T-cell (primary cell): ENCODE results near the gene GALNT10. TPM values are rescaled to one million over a fixed set of nuclear protein-coding genes. Genes with fewer than 3 reads are reported as not detected.

ENCODE experiments used
- ATAC-seq, 4 experiments: fragments of 200-7000 bp in 3 of 4; fragments of 150-1000 bp in 1 of 4; cut with Tn5 transposase; replicated peaks in 1 of 4; 1 replicate in 3 of 4; 2 replicates in 1 of 4; pipeline ENCODE4 v1.10.0; 2021; ENCODE audit warnings: moderate library complexity in 3 of 4, mild to moderate bottlenecking in 2 of 4, moderate number of reproducible peaks in 1 of 4
- CTCF ChIA-PET, 2 donors: fragments of 300-600 bp; sonication (Branson Sonifier 250); formaldehyde crosslinking; loops; one replicate each; lab custom pipeline; 2022; ENCODE audit warnings: antibody characterized with exemption in 2 of 2; lab: Charles Lee
- POLR2A ChIA-PET, 2 donors: fragments of 300-600 bp; sonication (Branson Sonifier 250); formaldehyde crosslinking; loops; one replicate each; lab custom pipeline; 2022; ENCODE audit warnings: antibody characterized with exemption in 2 of 2; lab: Charles Lee
- DNase-seq, 35 experiments: peaks; one replicate each; pipeline versions ENCODE4 v3.0.0 to v3.0.0-alpha.2; 2013 to 2023
- H3K27ac ChIP-seq: one replicate; pipeline ENCODE4 v1.5.1; 2013; ENCODE audit warnings: low read length
- H3K27me3 ChIP-seq, 2 experiments: replicated peaks in 1 of 2; 1 replicate in 1 of 2; 2 replicates in 1 of 2; pipeline versions ENCODE4 v1.6.1 to v1.7.0; 2013; ENCODE audit warnings: low read length in 1 of 2, mixed read lengths in 1 of 2; ENCODE audit not compliant: control insufficient read depth in 2 of 2, insufficient read depth in 2 of 2; ENCODE audit errors: extremely low read depth in 1 of 2
- H3K36me3 ChIP-seq, 2 donors: 1 replicate in 1 of 2; 2 replicates in 1 of 2; pipeline versions ENCODE4 v1.6.1 to v1.7.0; 2013; ENCODE audit warnings: low read length in 1 of 2; ENCODE audit not compliant: control insufficient read depth in 2 of 2, insufficient read depth in 1 of 2; ENCODE audit errors: extremely low read depth in 1 of 2
- H3K4me1 ChIP-seq, 2 experiments: 1 replicate in 1 of 2; 2 replicates in 1 of 2; pipeline versions ENCODE4 v1.6.1 to v1.7.0; 2013; ENCODE audit warnings: low read length in 2 of 2, mixed read lengths in 1 of 2; ENCODE audit not compliant: insufficient read depth in 2 of 2, control insufficient read depth in 1 of 2; ENCODE audit errors: extremely low read depth in 1 of 2
- H3K4me3 ChIP-seq, 2 donors: 1 replicate in 1 of 2; 2 replicates in 1 of 2; pipeline versions ENCODE4 v1.5.1 to v1.7.0; 2013; ENCODE audit warnings: mild to moderate bottlenecking in 2 of 2, low read length in 1 of 2, moderate library complexity in 1 of 2; ENCODE audit not compliant: control insufficient read depth in 1 of 2; ENCODE audit errors: extremely low read depth in 1 of 2
- H3K9me3 ChIP-seq: 2 replicates; pipeline ENCODE4 v1.7.0; 2013
- H3K27ac Mint-ChIP-seq, 2 donors: one replicate each; pipeline ENCODE4 v1.8.0; 2020 to 2021; ENCODE audit warnings: mild to moderate bottlenecking in 2 of 2, mixed read lengths in 2 of 2
- H3K27me3 Mint-ChIP-seq, 2 donors: one replicate each; pipeline ENCODE4 v1.8.0; 2021 to 2022; ENCODE audit warnings: mixed read lengths in 2 of 2
- H3K36me3 Mint-ChIP-seq: one replicate; pipeline ENCODE4 v1.8.0; 2021; ENCODE audit warnings: mixed read lengths
- H3K4me1 Mint-ChIP-seq, 3 donors: one replicate each; pipeline ENCODE4 v1.8.0; 2020 to 2022; ENCODE audit warnings: mixed read lengths in 3 of 3, mild to moderate bottlenecking in 1 of 3
- H3K4me3 Mint-ChIP-seq, 3 donors: one replicate each; pipeline ENCODE4 v1.8.0; 2020 to 2022; ENCODE audit warnings: mild to moderate bottlenecking in 3 of 3, mixed read lengths in 3 of 3, moderate library complexity in 3 of 3
- H3K9me3 Mint-ChIP-seq, 3 donors: one replicate each; pipeline ENCODE4 v1.8.0; 2020 to 2022; ENCODE audit warnings: mixed read lengths in 3 of 3
- WGBS: methylation state at CpG from one replicate; pipeline ENCODE4 v1.1.5; 2013; ENCODE audit warnings: missing lambda C conversion rate; ENCODE audit not compliant: insufficient coverage; 5-methylcytosine and 5-hydroxymethylcytosine counted together
- total RNA-seq, 35 experiments: library from RNA in 6 of 35; stranded (reverse) in 6 of 35; fragments of 120-200 nt in 1 of 35; gene quantifications; one replicate each; pipeline versions ENCODE4 v1.2.1 to v1.2.4 and lab custom pipeline; 2013 to 2026

GALNT10 gene
- total RNA-seq, 5 donors from 2014 or later (not counting 1 experiment from before 2014, with no cell fraction given) = 26.9 to 62.7 (median 40.8) TPM

- Mint-ChIP-seq H3K36me3 (peaks cover 51% of the 10 kb centered on the region), H3K9me3 (no peaks in the 10 kb centered on the region), H3K27ac (no peak overlapping the region), H3K27me3 (no peaks in the 10 kb centered on the region), H3K4me3 (no peak overlapping the region), H3K4me1 (peaks cover 15 to 21% (median 17%) of the 10 kb centered on the region in 3 donors)
- Histone ChIP-seq H3K27ac (no peak overlapping the region), H3K27me3 (no peaks in the 10 kb centered on the region), H3K4me3 (no peak overlapping the region), H3K9me3 (no peaks in the 10 kb centered on the region), H3K36me3 (peaks cover 3 to 19% of the 10 kb centered on the region in 2 donors), H3K4me1 (no peaks in the 10 kb centered on the region)
- ATAC-seq = no peak
- POLR2A ChIA-PET = no interaction called here
- WGBS = 86% methylated on average over 5 of the region's 5 CpGs
- CTCF ChIA-PET = no interaction called here
- DNase-seq = no peak
Observed at GRCh38 chr5:154291917-154292316, 101.4 kb downstream of the GALNT10 start.

- H3K9me3 ChIP-seq = no peaks in the 10 kb centered on the region
- H3K4me1 ChIP-seq = no peaks in the 10 kb centered on the region
- no peaks in the 10 kb centered on the region for H3K27me3 ChIP-seq
- Mint-ChIP-seq H3K27ac (no peak overlapping the region), H3K36me3 (peaks cover 62% of the 10 kb centered on the region), H3K4me1 (peaks cover 5 to 11% (median 7%) of the 10 kb centered on the region in 3 donors), H3K4me3 (no peak overlapping the region), H3K9me3 (no peaks in the 10 kb centered on the region), H3K27me3 (no peaks in the 10 kb centered on the region)
- no peak overlapping the region for H3K4me3 ChIP-seq
- ChIA-PET CTCF (no interaction called here), POLR2A (no interaction called here)
- H3K36me3 ChIP-seq = peaks cover 7 to 30% of the 10 kb centered on the region in 2 donors
- no CpG with 5 or more reads among the region's 1 CpG for WGBS
- no peak for DNase-seq
- no peak overlapping the region for H3K27ac ChIP-seq
- ATAC-seq = no peak
Observed at GRCh38 chr5:154293219-154293618, 102.7 kb downstream of the GALNT10 start.

GRCh38 chr5:154295551-154295950 is 105.0 kb downstream of the GALNT10 start:
- H3K27me3 ChIP-seq = no peaks in the 10 kb centered on the region
- H3K36me3 Mint-ChIP-seq = peaks cover 71% of the 10 kb centered on the region
- no peaks in the 10 kb centered on the region for H3K9me3 Mint-ChIP-seq
- no peaks in the 10 kb centered on the region for H3K4me1 ChIP-seq
- ChIA-PET POLR2A (no interaction called here), CTCF (no interaction called here)
- H3K4me3 ChIP-seq = no peak overlapping the region
- H3K27me3 Mint-ChIP-seq = no peaks in the 10 kb centered on the region
- ATAC-seq (no peak), DNase-seq (no peak)
- no peak overlapping the region for H3K4me3 Mint-ChIP-seq
- H3K36me3 ChIP-seq = peaks cover 12 to 40% of the 10 kb centered on the region in 2 donors
- H3K27ac ChIP-seq = no peak overlapping the region
- H3K9me3 ChIP-seq = no peaks in the 10 kb centered on the region
- H3K4me1 Mint-ChIP-seq = peaks cover 0 to 2% (median 0%) of the 10 kb centered on the region in 3 donors
- no peak overlapping the region for H3K27ac Mint-ChIP-seq
- WGBS = 100% methylated on average over 1 of the region's 1 CpG

GRCh38 chr5:154296525-154297159 is 106.1 kb downstream of the GALNT10 start:
- Mint-ChIP-seq H3K4me3 (no peak overlapping the region), H3K36me3 (peaks cover 74% of the 10 kb centered on the region), H3K27me3 (no peaks in the 10 kb centered on the region), H3K27ac (no peak overlapping the region), H3K4me1 (no peaks in the 10 kb centered on the region), H3K9me3 (no peaks in the 10 kb centered on the region)
- ChIA-PET CTCF (interaction anchor here (0.5 to 0.6 kb wide), 2 partner anchors 120 to 140 kb away, joined by 3 read pairs; no protein-coding TSS in a partner anchor), POLR2A (no interaction called here)
- DNase-seq (no peak), ATAC-seq (no peak)
- Histone ChIP-seq H3K4me3 (no peak overlapping the region), H3K4me1 (no peaks in the 10 kb centered on the region), H3K27ac (no peak overlapping the region), H3K27me3 (no peaks in the 10 kb centered on the region), H3K36me3 (peaks cover 9 to 41% of the 10 kb centered on the region in 2 donors), H3K9me3 (no peaks in the 10 kb centered on the region)
- WGBS = 96% methylated on average over 3 of the region's 6 CpGs

DNA sequence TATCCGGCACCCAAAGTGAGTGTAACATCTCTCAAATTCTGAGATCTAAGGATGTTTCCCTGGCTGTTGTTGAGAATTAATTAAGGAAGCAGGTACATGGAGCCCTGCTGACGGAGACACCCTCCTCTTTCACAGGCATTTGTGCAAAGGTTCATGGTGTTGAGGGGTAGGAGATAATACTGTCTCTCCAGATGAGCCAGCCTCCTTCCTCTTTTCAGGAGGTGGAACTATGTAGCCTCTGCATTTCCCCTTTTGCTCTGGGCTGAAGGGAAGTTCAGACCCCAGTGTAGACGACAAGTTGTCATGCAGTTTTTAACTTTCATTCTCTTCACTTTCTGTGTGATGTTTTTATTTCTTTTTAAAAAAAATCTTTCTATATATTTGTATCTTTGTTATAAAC is 107.5 kb downstream of the GALNT10 start:
- H3K4me3 Mint-ChIP-seq = no peak overlapping the region
- DNase-seq (no peak), ATAC-seq (no peak)
- peaks cover 9 to 52% of the 10 kb centered on the region in 2 donors for H3K36me3 ChIP-seq
- H3K9me3 Mint-ChIP-seq = peaks cover 0 to 2% (median 0%) of the 10 kb centered on the region in 3 donors
- H3K4me1 ChIP-seq = no peaks in the 10 kb centered on the region
- H3K36me3 Mint-ChIP-seq = peaks cover 79% of the 10 kb centered on the region
- H3K27me3 Mint-ChIP-seq = no peaks in the 10 kb centered on the region
- ChIA-PET POLR2A (no interaction called here), CTCF (no interaction called here)
- H3K9me3 ChIP-seq = no peaks in the 10 kb centered on the region
- H3K27ac Mint-ChIP-seq = no peak overlapping the region
- H3K27me3 ChIP-seq = no peaks in the 10 kb centered on the region
- no CpG with 5 or more reads among the region's 3 CpGs for WGBS
- H3K4me1 Mint-ChIP-seq = no peaks in the 10 kb centered on the region
- no peak overlapping the region for H3K4me3 ChIP-seq
- no peak overlapping the region for H3K27ac ChIP-seq

GRCh38 chr5:154300207-154300883 is 109.8 kb downstream of the GALNT10 start:
- no peak overlapping the region for H3K27ac ChIP-seq
- DNase-seq = no peak
- POLR2A ChIA-PET = no interaction called here
- Mint-ChIP-seq H3K4me3 (no peak overlapping the region), H3K36me3 (peaks cover 85% of the 10 kb centered on the region), H3K27ac (no peak overlapping the region), H3K27me3 (no peaks in the 10 kb centered on the region), H3K9me3 (peaks cover 4 to 21% (median 9%) of the 10 kb centered on the region in 3 donors), H3K4me1 (no peaks in the 10 kb centered on the region)
- no peaks in the 10 kb centered on the region for H3K9me3 ChIP-seq
- no peak for ATAC-seq
- CTCF ChIA-PET = no interaction called here
- peaks cover 9 to 52% of the 10 kb centered on the region in 2 donors for H3K36me3 ChIP-seq
- H3K4me1 ChIP-seq = no peaks in the 10 kb centered on the region
- WGBS = 100% methylated on average over 1 of the region's 4 CpGs
- H3K4me3 ChIP-seq = no peak overlapping the region
- H3K27me3 ChIP-seq = no peaks in the 10 kb centered on the region
